PC-9 (cell line): Measurements from ENCODE around the gene FOXB2.

ENCODE experiments used
- EZH2 ChIP-seq: fragments of 200-600 bp; sonication (generic); IDR thresholded peaks from 2 replicates; pipeline ENCODE4 v1.8.0; 2017; ENCODE audit warnings: antibody characterized with exemption, low read depth
- TF ChIP-seq, protein P1 (sequence below): fragments of 200-600 bp; sonication (generic); conservative IDR thresholded peaks from 2 replicates; pipeline ENCODE4 v1.6.1; 2017; ENCODE audit warnings: mixed run types, antibody characterized with exemption, mild to moderate bottlenecking, moderate library complexity

DNA sequence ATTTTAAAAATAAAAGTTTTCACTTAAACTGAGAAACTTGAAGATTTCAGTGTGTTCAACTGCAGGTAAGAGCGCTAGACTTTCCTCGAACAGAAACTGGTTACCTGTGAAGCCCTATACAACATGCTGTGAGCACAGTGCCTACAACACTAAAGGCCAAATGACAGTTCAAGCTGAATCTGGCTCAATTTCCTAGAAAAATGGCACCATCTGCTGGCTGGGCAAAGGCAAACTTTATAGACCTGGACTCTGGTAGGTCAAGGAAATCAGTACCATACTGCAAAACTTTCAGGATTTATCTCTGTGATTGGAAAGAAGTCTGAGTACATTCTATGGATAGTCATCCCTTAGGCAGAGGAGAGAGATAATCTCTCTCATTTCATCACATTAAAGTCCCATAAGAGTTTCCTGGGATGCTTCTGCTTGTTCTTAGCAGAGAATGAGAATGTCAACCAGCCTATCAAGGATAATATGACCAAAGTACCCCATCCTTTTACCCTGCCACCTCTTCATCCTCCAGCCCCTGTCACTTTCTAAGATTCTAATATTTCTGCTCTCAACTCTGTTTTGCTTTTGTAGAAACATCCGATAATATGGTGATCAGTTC, 31.8 kb upstream of the FOXB2 start:
- TF ChIP-seq, protein P1, sequence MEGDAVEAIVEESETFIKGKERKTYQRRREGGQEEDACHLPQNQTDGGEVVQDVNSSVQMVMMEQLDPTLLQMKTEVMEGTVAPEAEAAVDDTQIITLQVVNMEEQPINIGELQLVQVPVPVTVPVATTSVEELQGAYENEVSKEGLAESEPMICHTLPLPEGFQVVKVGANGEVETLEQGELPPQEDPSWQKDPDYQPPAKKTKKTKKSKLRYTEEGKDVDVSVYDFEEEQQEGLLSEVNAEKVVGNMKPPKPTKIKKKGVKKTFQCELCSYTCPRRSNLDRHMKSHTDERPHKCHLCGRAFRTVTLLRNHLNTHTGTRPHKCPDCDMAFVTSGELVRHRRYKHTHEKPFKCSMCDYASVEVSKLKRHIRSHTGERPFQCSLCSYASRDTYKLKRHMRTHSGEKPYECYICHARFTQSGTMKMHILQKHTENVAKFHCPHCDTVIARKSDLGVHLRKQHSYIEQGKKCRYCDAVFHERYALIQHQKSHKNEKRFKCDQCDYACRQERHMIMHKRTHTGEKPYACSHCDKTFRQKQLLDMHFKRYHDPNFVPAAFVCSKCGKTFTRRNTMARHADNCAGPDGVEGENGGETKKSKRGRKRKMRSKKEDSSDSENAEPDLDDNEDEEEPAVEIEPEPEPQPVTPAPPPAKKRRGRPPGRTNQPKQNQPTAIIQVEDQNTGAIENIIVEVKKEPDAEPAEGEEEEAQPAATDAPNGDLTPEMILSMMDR = peak; percentile 63
- no peak for TF ChIP-seq EZH2
